Gastrocnemius medialis (tissue), 4 donors: ENCODE data around the gene LBH.

Experiments used
- POLR2A ChIP-seq, 2 donors: fragments of 450-650 bp; IDR thresholded peaks; one replicate each; pipeline ENCODE4 v1.6.1; 2017; ENCODE audit warnings: antibody characterized with exemption in 2 of 2, mild to moderate bottlenecking in 2 of 2, moderate library complexity in 2 of 2
- TF ChIP-seq, protein P1 (sequence below), 5 experiments: fragments of 450-650 bp in 3 of 5; fragments of 200-600 bp in 2 of 5; sonication (generic) in 2 of 5; IDR thresholded peaks in 4 of 5; conservative IDR thresholded peaks in 1 of 5; 1 replicate in 4 of 5; 2 replicates in 1 of 5; pipeline ENCODE4 v1.5.1; 2016 to 2019; ENCODE audit warnings: antibody characterized with exemption in 5 of 5, mild to moderate bottlenecking in 3 of 5, moderate library complexity in 3 of 5

- TF ChIP-seq POLR2A (IDR thresholded peaks at IDR 0.05) = no peak
- TF ChIP-seq, protein P1, sequence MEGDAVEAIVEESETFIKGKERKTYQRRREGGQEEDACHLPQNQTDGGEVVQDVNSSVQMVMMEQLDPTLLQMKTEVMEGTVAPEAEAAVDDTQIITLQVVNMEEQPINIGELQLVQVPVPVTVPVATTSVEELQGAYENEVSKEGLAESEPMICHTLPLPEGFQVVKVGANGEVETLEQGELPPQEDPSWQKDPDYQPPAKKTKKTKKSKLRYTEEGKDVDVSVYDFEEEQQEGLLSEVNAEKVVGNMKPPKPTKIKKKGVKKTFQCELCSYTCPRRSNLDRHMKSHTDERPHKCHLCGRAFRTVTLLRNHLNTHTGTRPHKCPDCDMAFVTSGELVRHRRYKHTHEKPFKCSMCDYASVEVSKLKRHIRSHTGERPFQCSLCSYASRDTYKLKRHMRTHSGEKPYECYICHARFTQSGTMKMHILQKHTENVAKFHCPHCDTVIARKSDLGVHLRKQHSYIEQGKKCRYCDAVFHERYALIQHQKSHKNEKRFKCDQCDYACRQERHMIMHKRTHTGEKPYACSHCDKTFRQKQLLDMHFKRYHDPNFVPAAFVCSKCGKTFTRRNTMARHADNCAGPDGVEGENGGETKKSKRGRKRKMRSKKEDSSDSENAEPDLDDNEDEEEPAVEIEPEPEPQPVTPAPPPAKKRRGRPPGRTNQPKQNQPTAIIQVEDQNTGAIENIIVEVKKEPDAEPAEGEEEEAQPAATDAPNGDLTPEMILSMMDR (IDR thresholded peaks at IDR 0.05 in 4 of 5, conservative IDR thresholded peaks at IDR 0.05 in 1 of 5) = no peak
Observed at GRCh38 chr2:30276455-30276911, 45.1 kb downstream of the LBH start.
